HFF-Myc (cell line): Measurements from ENCODE around the gene DNAH8.
A peak's percentile ranks its signal among the peaks of the same experiment; 100 is the strongest.

Experiments
- DNase-seq: peaks from one replicate; pipeline ENCODE4 v3.0.0-alpha.2; 2011; ENCODE audit warnings: low read depth; ENCODE audit errors: extremely low read depth
- H3K4me3 ChIP-seq: replicated peaks from 2 replicates; pipeline ENCODE4 v1.5.1; 2011; ENCODE audit warnings: low read depth, mild to moderate bottlenecking, control low read depth, low read length
- TF ChIP-seq, protein P1 (sequence below): IDR thresholded peaks from 2 replicates; pipeline ENCODE4 v1.5.1; 2012; ENCODE audit warnings: mild to moderate bottlenecking, low read depth, low read length, control low read depth; ENCODE audit errors: missing control alignments

Gene DNAH8

DNA sequence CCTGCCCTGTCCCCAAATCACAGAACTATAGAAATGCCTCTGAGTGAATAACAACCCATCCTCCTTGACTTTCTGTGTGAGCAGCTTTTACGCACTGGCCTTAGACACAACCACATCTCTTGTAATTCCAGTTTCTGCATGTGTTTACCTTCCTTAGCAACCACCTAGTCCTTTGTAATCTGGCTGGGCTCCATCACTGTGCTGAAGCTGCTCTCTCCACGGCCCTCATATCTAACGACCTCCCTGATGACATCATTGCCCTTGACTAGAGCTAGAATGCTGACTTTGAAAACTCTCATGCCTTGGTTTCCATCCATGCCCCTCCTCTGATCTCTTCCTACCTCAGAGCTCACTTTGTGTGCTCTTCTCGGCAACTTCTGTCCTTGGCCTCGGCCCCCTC is 303.0 kb downstream of the DNAH8 start:
- TF ChIP-seq, protein P1, sequence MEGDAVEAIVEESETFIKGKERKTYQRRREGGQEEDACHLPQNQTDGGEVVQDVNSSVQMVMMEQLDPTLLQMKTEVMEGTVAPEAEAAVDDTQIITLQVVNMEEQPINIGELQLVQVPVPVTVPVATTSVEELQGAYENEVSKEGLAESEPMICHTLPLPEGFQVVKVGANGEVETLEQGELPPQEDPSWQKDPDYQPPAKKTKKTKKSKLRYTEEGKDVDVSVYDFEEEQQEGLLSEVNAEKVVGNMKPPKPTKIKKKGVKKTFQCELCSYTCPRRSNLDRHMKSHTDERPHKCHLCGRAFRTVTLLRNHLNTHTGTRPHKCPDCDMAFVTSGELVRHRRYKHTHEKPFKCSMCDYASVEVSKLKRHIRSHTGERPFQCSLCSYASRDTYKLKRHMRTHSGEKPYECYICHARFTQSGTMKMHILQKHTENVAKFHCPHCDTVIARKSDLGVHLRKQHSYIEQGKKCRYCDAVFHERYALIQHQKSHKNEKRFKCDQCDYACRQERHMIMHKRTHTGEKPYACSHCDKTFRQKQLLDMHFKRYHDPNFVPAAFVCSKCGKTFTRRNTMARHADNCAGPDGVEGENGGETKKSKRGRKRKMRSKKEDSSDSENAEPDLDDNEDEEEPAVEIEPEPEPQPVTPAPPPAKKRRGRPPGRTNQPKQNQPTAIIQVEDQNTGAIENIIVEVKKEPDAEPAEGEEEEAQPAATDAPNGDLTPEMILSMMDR = no peak
- no peak overlapping the region for H3K4me3 ChIP-seq
- no peak for DNase-seq

DNA sequence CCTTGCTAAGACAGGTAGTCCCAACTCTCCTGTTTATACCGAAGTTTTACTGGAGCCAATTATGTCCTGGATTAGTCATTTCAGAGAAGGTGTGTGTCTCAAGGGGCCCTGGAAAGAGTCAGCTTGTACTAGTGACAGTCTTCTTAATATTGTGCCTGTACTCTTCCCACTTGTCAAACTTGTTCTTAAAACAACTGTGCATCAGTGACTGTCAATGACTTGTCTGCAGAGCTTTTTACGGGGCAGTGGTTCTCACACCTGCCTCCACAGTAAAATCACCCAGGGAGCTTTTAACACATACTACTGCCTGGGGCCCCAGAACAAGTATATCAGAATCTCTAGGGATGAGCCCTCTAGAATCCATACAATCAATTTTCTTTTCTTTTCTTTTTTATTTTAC is 305.0 kb downstream of the DNAH8 start:
- TF ChIP-seq, protein P1 = no peak
- DNase-seq = no peak
- H3K4me3 ChIP-seq = no peak overlapping the region

DNA sequence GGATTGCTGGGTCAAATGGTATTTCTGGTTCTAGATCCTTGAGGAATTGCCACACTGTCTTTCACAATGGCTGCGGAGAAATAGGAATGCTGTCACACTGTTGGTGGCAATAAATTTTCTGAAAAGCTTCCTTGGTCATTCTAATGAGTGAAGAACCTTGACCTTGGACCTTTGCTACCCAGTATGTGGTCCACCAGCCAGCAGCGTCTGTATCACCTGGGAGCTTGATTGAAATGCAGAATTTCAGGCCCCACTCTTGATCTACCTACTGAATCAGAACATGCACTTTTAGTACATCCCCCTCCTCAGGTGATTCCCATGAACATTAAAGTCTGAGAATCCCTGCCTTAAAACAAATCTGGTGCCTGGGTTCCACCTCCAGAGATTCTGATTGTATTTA is 305.9 kb downstream of the DNAH8 start:
- H3K4me3 ChIP-seq = no peak overlapping the region
- TF ChIP-seq, protein P1 = no peak
- DNase-seq = no peak

DNA sequence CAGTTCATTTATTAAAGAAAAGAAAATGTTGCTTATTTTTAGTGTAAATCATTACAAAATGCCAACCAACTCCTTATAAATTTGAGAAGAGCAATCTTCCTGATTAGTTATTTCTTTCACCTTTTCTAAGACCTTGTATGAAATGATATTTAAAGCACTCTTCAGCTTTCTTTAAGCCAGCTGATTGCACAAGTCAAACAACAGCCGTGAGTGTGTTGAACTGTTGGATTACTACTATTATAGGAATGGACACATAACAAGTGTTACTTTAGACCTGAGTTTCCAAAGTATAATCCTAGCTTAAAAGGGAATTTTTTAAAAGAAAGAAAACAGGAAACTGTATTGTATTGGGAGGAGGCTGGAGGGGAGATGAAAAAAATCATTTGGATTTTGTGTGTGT is 306.7 kb downstream of the DNAH8 start:
- no peak for DNase-seq
- no peak overlapping the region for H3K4me3 ChIP-seq
- TF ChIP-seq, protein P1 = no peak

DNA sequence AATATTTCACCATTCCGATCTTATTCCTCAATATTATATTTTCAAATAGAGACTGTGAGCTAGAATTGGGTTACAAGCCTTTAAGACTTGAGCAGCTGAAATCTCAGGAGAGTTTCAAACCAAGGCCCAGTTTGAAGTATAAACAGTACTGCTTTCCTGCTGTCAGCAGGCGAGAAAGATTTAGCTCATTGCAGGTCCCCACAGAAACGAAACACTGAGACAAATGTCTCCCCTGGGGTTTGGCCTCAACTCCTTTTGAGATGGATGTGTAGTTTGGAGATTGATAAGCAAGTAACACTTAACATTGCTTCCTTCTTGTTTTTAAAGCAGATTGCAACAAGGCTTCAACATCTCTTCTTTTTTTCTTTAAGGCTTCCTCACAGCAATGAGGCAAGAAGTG is 311.1 kb downstream of the DNAH8 start:
- DNase-seq = no peak
- TF ChIP-seq, protein P1 = no peak

DNA sequence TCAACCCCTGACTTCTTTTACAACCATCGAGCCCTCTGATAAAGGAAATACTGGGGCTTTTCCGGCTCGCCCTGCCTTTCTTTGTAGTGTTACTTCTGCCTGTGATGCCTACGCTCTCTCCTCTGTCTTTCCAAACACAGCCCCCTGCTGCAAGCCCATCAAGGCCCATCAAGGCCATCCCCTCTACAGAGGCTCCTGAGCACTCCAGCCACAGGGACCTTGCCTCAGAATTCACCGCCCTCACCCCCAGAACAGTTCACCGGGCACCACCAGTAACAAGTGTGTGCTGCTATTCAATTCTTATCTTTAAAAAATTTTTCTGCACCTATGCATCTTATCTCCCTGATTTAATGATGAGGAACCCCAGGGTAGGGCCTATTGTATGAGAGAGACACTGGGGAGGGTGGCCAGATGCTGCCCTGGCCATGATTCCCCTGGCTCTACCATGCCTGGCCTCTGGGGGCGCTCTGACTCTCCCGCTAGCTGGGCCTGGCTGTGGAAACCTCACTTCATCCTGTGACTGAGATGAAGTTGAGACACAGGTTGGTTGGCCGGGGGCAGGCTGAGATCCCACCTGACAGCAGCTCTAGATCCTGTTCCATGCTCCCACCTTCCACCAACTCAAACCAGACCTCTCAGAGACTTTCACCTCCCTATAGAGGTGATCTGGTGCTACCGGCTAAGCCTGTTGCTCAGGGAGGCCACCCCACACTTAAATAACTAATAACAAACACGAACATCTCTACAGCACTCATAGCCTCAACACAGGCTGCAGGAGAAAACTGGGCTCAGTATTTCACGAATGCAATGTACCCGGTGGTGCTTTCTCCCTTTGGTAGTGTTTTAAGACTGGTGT is 314.3 kb downstream of the DNAH8 start:
- no peak for DNase-seq
- H3K4me3 ChIP-seq = no peak overlapping the region
- TF ChIP-seq, protein P1 = peak; percentile 90

More for the DNA sequence above, 311.1 kb downstream of the DNAH8 start:
- H3K4me3 ChIP-seq = no peak overlapping the region

DNA sequence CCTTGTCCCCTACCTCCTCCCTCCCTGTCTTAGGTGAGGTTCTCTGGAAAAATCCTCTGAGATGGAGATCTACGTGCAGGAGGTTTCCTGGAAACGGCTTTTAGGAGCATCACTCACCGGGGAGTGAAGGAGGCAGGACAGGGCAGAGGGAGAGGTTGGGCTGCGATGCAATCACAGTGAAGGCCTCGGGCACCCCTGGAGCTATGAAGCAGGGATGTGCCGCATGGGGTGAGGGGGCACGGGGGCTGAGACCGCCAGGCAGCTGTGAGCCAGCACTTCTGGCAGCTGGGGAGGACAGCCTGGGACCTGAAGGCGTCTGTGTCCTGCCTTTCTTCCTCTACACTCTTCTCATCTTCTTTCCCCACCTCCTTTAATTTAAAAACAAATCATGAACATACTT is 320.6 kb downstream of the DNAH8 start:
- no peak for DNase-seq
- no peak overlapping the region for H3K4me3 ChIP-seq
- TF ChIP-seq, protein P1 = no peak
